GM18519 (cell line): ENCODE measurements around the gene MT1M.
"Not testable (repeated sequence)": the region's sequence is repeated elsewhere in the genome, so short reads cannot be mapped to it uniquely, and the experiment has no call there.

Source experiments
- ATAC-seq: cut with Tn5 transposase; IDR thresholded peaks from one replicate; pipeline ENCODE4 v1.9.1; 2021; ENCODE audit warnings: mild to moderate bottlenecking, moderate library complexity; ENCODE audit not compliant: unreplicated experiment, low FRiP score

Gene MT1M

GRCh38 chr16:56608043-56608875, 24.2 kb upstream of the MT1M start, which contains the start of gene MT2A:
Gene MT2A, plus strand, starts transcription at chr16:56608584. Its CDS starts 72 bp downstream, at chr16:56608656.
- ATAC-seq = peak; percentile 78

- no peak for ATAC-seq
Observed at GRCh38 chr16:56608876-56609462, 23.5 kb upstream of the MT1M start.

- ATAC-seq = peak; percentile 32
Observed at GRCh38 chr16:56609463-56609921, 23.0 kb upstream of the MT1M start.

GRCh38 chr16:56610017-56610608, 22.3 kb upstream of the MT1M start:
- ATAC-seq = no peak

GRCh38 chr16:56610609-56611111, 21.8 kb upstream of the MT1M start:
- ATAC-seq = no peak

GRCh38 chr16:56611281-56611833, 21.1 kb upstream of the MT1M start:
- no peak for ATAC-seq

GRCh38 chr16:56613706-56614105, 18.8 kb upstream of the MT1M start:
- ATAC-seq = no peak

GRCh38 chr16:56614549-56614991, 17.9 kb upstream of the MT1M start:
- no peak for ATAC-seq

- no peak for ATAC-seq
Observed at GRCh38 chr16:56615353-56615752, 17.1 kb upstream of the MT1M start.

GRCh38 chr16:56616608-56617211, 15.7 kb upstream of the MT1M start:
- no peak for ATAC-seq

- ATAC-seq = no peak
Observed at GRCh38 chr16:56617212-56618085, 15.0 kb upstream of the MT1M start.

GRCh38 chr16:56618138-56618537, 14.3 kb upstream of the MT1M start:
- no peak for ATAC-seq

- ATAC-seq = no peak
Observed at GRCh38 chr16:56620339-56620897, 12.0 kb upstream of the MT1M start.

- ATAC-seq = not testable (repeated sequence)
Observed at GRCh38 chr16:56621665-56622445, 10.6 kb upstream of the MT1M start.

GRCh38 chr16:56623184-56623583, 9.3 kb upstream of the MT1M start:
- ATAC-seq = not testable (repeated sequence)

GRCh38 chr16:56623637-56624036, 8.8 kb upstream of the MT1M start:
- no peak for ATAC-seq

GRCh38 chr16:56625140-56625942, 7.1 kb upstream of the MT1M start, which contains the start of gene MT1E:
Gene MT1E, plus strand, starts transcription at chr16:56625781. Its CDS starts 71 bp downstream, at chr16:56625852.
- no peak for ATAC-seq
